Measurements from ENCODE around the gene TSHZ2.

TSHZ2 gene

DNA sequence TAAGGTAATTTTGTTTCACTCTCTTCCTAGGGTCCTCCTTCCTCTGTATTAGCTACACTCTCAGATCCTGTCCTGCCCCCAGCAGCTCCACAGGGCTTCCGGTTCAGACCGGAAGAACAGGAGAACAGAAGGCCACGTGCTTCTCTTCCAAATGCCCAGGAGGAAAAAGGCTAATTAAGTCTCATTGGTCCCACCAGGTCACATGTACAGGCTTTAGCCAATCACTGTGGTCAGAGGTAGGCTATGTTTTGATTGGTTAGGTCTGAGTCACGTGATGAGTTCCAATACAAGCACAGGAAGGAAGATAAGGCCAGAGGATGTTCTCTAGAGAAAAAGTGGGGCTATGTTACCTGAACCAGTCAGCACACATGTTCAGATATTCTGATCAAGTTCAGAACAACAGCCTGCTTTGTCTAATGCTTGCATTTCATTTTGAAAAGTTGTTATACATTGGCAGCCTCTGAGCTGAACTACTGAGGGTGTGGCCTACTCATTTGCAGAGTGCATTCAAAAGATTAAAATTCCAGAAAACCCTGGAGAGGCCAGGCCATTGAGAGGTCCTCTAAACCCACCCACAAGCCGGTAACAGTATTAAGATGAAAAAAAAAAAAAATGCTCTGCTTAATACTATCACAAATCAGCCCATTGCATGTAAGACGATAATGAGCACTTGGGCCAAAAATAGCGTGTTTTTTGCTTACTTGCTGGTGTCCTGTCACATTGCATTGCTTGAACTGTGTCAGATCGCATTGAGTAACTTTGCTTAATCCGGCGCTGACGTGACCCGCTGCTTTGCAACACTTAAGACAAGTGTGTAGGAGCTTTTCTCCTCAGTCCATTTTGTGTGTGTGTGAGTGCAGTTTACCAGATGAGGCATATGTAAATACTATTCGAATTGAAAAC is 170.3 kb downstream of the TSHZ2 start:
- H3K4me1 ChIP-seq (ENCODE audit: low read depth, poor library complexity, severe bottlenecking) = peaks cover 31% of the 10 kb centered on the region
- H4K20me1 ChIP-seq (ENCODE audit: insufficient read depth) = no peaks in the 10 kb centered on the region
- no peak overlapping the region for H3K9ac ChIP-seq
- H3K27ac ChIP-seq = no peak overlapping the region
- H3K79me2 ChIP-seq (ENCODE audit: insufficient read depth, low read depth) = no peaks in the 10 kb centered on the region
- no peaks in the 10 kb centered on the region for H3K27me3 ChIP-seq (ENCODE audit: insufficient read depth, low read depth)
- TF ChIP-seq, protein P1, sequence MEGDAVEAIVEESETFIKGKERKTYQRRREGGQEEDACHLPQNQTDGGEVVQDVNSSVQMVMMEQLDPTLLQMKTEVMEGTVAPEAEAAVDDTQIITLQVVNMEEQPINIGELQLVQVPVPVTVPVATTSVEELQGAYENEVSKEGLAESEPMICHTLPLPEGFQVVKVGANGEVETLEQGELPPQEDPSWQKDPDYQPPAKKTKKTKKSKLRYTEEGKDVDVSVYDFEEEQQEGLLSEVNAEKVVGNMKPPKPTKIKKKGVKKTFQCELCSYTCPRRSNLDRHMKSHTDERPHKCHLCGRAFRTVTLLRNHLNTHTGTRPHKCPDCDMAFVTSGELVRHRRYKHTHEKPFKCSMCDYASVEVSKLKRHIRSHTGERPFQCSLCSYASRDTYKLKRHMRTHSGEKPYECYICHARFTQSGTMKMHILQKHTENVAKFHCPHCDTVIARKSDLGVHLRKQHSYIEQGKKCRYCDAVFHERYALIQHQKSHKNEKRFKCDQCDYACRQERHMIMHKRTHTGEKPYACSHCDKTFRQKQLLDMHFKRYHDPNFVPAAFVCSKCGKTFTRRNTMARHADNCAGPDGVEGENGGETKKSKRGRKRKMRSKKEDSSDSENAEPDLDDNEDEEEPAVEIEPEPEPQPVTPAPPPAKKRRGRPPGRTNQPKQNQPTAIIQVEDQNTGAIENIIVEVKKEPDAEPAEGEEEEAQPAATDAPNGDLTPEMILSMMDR (conservative IDR thresholded peaks at IDR 0.05; ENCODE audit: low read depth, low read length) = no peak
- H2AFZ ChIP-seq (ENCODE audit: low read depth) = no peak overlapping the region
- H3K4me2 ChIP-seq = no peak overlapping the region
- no peaks in the 10 kb centered on the region for H3K36me3 ChIP-seq (ENCODE audit: insufficient read depth)
- H3K4me3 ChIP-seq (IDR thresholded peaks at IDR 0.05; ENCODE audit: insufficient read depth, low read depth, low read length) = no peak overlapping the region

DNA sequence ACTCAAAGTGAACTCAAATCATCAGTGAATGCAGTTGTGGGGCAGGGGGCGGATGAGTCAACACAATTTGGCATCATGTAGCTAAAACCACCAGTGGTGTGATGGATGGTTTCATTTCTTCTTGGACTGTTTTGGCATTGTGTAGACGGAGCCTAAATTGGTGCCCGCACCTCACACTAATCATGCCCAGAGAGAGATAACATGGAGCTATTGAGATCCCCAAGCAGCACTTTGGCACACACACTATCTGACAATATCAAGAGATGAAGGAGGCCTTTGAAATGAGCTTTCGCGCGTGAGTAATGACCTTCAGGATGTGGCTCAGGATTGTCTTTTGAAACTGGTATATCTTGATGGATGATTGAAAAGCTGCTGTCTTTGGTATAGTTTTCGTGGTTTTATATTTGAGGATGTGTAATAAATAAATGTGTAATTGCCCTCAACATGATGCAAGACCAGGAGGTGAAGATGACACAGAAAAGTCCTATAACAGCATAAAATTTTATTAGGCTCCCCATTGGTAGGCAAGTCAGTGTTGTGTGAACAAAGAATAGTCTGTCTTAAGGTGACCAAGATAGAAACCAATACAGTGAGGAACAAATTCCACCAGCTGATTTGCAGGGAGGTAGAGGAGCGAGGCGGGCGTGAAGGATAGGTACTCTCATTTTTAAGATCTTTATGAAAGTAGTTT is 174.2 kb downstream of the TSHZ2 start:
- Histone ChIP-seq H3K36me3 (ENCODE audit: insufficient read depth) (no peaks in the 10 kb centered on the region), H4K20me1 (ENCODE audit: insufficient read depth) (no peaks in the 10 kb centered on the region), H3K27me3 (ENCODE audit: insufficient read depth, low read depth) (no peaks in the 10 kb centered on the region), H3K4me2 (no peak overlapping the region), H3K79me2 (ENCODE audit: insufficient read depth, low read depth) (no peaks in the 10 kb centered on the region), H3K27ac (no peak overlapping the region), H3K4me3 (IDR thresholded peaks at IDR 0.05; ENCODE audit: insufficient read depth, low read depth, low read length) (no peak overlapping the region), H2AFZ (ENCODE audit: low read depth) (no peak overlapping the region), H3K9ac (no peak overlapping the region), H3K4me1 (ENCODE audit: low read depth, poor library complexity, severe bottlenecking) (no peaks in the 10 kb centered on the region)
- TF ChIP-seq, protein P1 (conservative IDR thresholded peaks at IDR 0.05; ENCODE audit: low read depth, low read length) = no peak

DNA sequence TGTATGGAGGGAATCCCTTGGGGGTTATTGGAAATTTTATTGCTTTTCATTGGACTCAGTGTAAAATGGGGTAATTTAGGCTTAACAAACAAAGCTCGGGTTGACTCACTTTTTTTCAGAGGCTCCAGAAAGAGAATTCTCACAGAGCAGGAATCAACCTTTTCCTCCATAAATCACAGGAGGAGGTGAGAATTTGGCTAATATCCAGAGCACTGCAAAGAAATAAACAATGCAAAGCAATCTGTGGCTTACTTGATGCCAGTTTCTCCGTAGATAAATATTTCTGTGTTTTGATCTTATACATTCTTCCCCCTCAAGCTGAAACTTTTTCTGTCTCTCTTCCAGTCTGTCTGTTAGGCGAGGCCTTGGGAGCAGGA is 176.6 kb downstream of the TSHZ2 start:
- Histone ChIP-seq H2AFZ (ENCODE audit: low read depth) (no peak overlapping the region), H4K20me1 (ENCODE audit: insufficient read depth) (no peaks in the 10 kb centered on the region), H3K9ac (no peak overlapping the region), H3K4me3 (IDR thresholded peaks at IDR 0.05; ENCODE audit: insufficient read depth, low read depth, low read length) (no peak overlapping the region), H3K27me3 (ENCODE audit: insufficient read depth, low read depth) (no peaks in the 10 kb centered on the region), H3K79me2 (ENCODE audit: insufficient read depth, low read depth) (no peaks in the 10 kb centered on the region), H3K27ac (no peak overlapping the region), H3K36me3 (ENCODE audit: insufficient read depth) (no peaks in the 10 kb centered on the region), H3K4me2 (no peak overlapping the region), H3K4me1 (ENCODE audit: low read depth, poor library complexity, severe bottlenecking) (no peaks in the 10 kb centered on the region)
- TF ChIP-seq, protein P1 (conservative IDR thresholded peaks at IDR 0.05; ENCODE audit: low read depth, low read length) = no peak

DNA sequence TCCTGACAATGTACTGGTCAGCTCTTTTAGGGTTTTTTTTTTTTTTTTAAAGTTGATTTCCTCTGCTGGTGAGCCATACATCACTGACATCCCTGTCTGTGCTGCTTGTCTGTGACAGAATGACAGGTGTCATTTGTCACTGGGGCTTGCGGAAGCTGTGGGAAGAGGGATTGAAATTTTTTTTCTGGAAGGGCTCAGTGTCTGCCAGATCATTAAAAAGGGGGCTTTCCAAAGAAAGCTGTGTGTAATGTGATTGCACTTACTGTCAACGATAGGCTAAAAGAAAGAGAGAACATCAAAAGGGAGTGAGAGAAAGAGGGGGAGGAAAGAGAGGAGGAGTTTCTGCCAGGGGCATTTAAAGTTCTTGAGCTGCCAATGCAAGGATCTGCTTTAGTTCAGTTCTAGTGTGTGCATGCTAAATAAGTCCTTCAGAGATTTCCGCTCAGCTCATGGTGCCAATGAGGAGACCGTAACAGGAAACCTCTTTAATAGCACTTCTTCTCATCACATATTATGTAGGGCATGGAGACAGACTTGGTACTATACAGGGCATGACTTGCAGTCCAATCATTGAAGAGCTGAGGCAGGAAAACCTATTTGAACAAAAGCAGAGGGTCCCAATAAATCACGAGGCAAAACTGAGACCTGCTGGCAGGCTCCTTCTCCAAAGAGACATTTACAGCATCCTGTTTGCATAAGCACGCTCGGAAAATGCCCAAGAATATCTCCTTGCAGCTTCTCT is 177.2 kb downstream of the TSHZ2 start:
- H4K20me1 ChIP-seq (ENCODE audit: insufficient read depth) = no peaks in the 10 kb centered on the region
- no peak overlapping the region for H3K4me2 ChIP-seq
- H3K4me1 ChIP-seq (ENCODE audit: low read depth, poor library complexity, severe bottlenecking) = no peaks in the 10 kb centered on the region
- H3K9ac ChIP-seq = no peak overlapping the region
- no peaks in the 10 kb centered on the region for H3K27me3 ChIP-seq (ENCODE audit: insufficient read depth, low read depth)
- no peaks in the 10 kb centered on the region for H3K36me3 ChIP-seq (ENCODE audit: insufficient read depth)
- H3K4me3 ChIP-seq (IDR thresholded peaks at IDR 0.05; ENCODE audit: insufficient read depth, low read depth, low read length) = no peak overlapping the region
- H3K79me2 ChIP-seq (ENCODE audit: insufficient read depth, low read depth) = no peaks in the 10 kb centered on the region
- H3K27ac ChIP-seq = no peak overlapping the region
- no peak overlapping the region for H2AFZ ChIP-seq (ENCODE audit: low read depth)
- TF ChIP-seq, protein P1 (conservative IDR thresholded peaks at IDR 0.05; ENCODE audit: low read depth, low read length) = no peak
